HepG2 (cell line): Measurements from ENCODE around the gene ICAM3. TPM values are rescaled to one million over a fixed set of nuclear protein-coding genes. Genes with fewer than 3 reads are reported as not detected.

ENCODE experiments used
- ATAC-seq: fragments of 200-7000 bp; cut with Tn5 transposase; 3 replicates; pipeline ENCODE4 v1.9.1; 2020; ENCODE audit warnings: mild to moderate bottlenecking, moderate library complexity
- BruUV-seq: library from RNA; stranded (reverse); fragments of 400-500 nt; replicated peaks from 2 replicates; lab custom pipeline; 2021; lab: Mats Ljungman, UMichigan
- CTCF ChIA-PET: fragments of 300-600 bp; formaldehyde crosslinking; extraction: SDS; loops from one replicate; lab custom pipeline; 2021; ENCODE audit warnings: low total read pairs, inconsistent platforms, low intra/inter-chr PET ratio; lab: Yijun Ruan, JAX
- POLR2A ChIA-PET: fragments of 350-600 bp; sonication (Branson Sonifier 250); formaldehyde crosslinking; loops from one replicate; lab custom pipeline; 2020; ENCODE audit warnings: antibody characterized with exemption, inconsistent platforms; lab: Yijun Ruan, JAX
- DNase-seq: peaks from one replicate; pipeline ENCODE4 v3.0.0-alpha.2; 2015; ENCODE audit warnings: low spot score
- FAIRE-seq: peaks from 3 replicates; lab custom pipeline; 2011; peaks lifted over from hg19 to GRCh38; lab: Jason Lieb, UNC
- H2AFZ ChIP-seq: one replicate; pipeline ENCODE4 v1.6.1; 2011; ENCODE audit warnings: low read length, inconsistent platforms
- H3K27ac ChIP-seq: fragments of 300-600 bp; 3 replicates; pipeline ENCODE4 v1.8.0; 2011; ENCODE audit warnings: mixed run types, mild to moderate bottlenecking, mixed read lengths, low read length, inconsistent platforms; ENCODE audit not compliant: insufficient read depth; ENCODE audit errors: extremely low read length
- H3K27me3 ChIP-seq, 2 experiments: fragments of 200-600 bp in 1 of 2; 2 replicates in 1 of 2; 3 replicates in 1 of 2; pipeline versions ENCODE4 v1.6.0 to v1.8.0; 2011; ENCODE audit warnings: low read length in 2 of 2, mild to moderate bottlenecking in 2 of 2, moderate library complexity in 2 of 2, inconsistent platforms in 1 of 2; ENCODE audit not compliant: insufficient read depth in 2 of 2, control insufficient read depth in 1 of 2
- H3K36me3 ChIP-seq, 2 experiments: fragments of 200-600 bp in 1 of 2; replicated peaks in 1 of 2; 2 replicates in 1 of 2; 3 replicates in 1 of 2; pipeline versions ENCODE4 v1.5.1 to v1.8.0; 2011; ENCODE audit warnings: low read length in 2 of 2, inconsistent platforms in 1 of 2; ENCODE audit not compliant: insufficient read depth in 2 of 2, control insufficient read depth in 1 of 2
- H3K4me1 ChIP-seq: 2 replicates; pipeline ENCODE4 v1.5.1; 2012; ENCODE audit warnings: low read length, inconsistent platforms; ENCODE audit not compliant: insufficient read depth
- H3K4me2 ChIP-seq: 2 replicates; pipeline ENCODE4 v1.6.0; 2011; ENCODE audit warnings: low read depth, low read length, inconsistent platforms
- H3K4me3 ChIP-seq, 3 experiments: fragments of 200-600 bp in 1 of 3; sonication (generic), shearing (Covaris generic) in 1 of 3; replicated peaks in 1 of 3; 2 replicates each; pipeline ENCODE4 v1.5.1; 2011 to 2016; ENCODE audit warnings: low read length in 3 of 3, inconsistent platforms in 2 of 3, low read depth in 2 of 3, mild to moderate bottlenecking in 2 of 3, control low read depth in 1 of 3, mixed read lengths in 1 of 3; ENCODE audit not compliant: insufficient read depth in 1 of 3
- H3K79me2 ChIP-seq: one replicate; pipeline ENCODE4 v1.6.1; 2011; ENCODE audit warnings: low read length, inconsistent platforms; ENCODE audit not compliant: insufficient read depth
- H3K9ac ChIP-seq: 2 replicates; pipeline ENCODE4 v1.6.0; 2011; ENCODE audit warnings: mild to moderate bottlenecking, low read depth, low read length, inconsistent platforms; ENCODE audit not compliant: insufficient read depth
- H3K9me3 ChIP-seq: 2 replicates; pipeline ENCODE4 v1.5.1; 2012; ENCODE audit warnings: mild to moderate bottlenecking, low read length
- H4K20me1 ChIP-seq: 2 replicates; pipeline ENCODE4 v1.6.0; 2011; ENCODE audit warnings: inconsistent platforms, mild to moderate bottlenecking, low read length, moderate library complexity; ENCODE audit not compliant: insufficient read depth
- GMEB2 ChIP-seq: IDR thresholded peaks from 2 replicates; pipeline ENCODE4 v1.6.1; 2016; ENCODE audit warnings: missing biosample characterization, missing genetic modification reagents, low read depth
- KLF6 ChIP-seq: IDR thresholded peaks from 2 replicates; pipeline ENCODE4 v1.8.0; 2016; ENCODE audit warnings: missing biosample characterization, missing genetic modification reagents
- MXD4 ChIP-seq: IDR thresholded peaks from 2 replicates; pipeline ENCODE4 v1.6.1; 2016; ENCODE audit warnings: mild to moderate bottlenecking, missing biosample characterization, missing genetic modification reagents
- ZBTB25 ChIP-seq: IDR thresholded peaks from 2 replicates; pipeline ENCODE4 v1.6.1; 2018; ENCODE audit warnings: missing genetic modification reagents
- ZNF282 ChIP-seq: fragments of 450-650 bp; IDR thresholded peaks from 2 replicates; pipeline ENCODE4 v1.6.1; 2018; ENCODE audit not compliant: partially characterized antibody
- ZNF318 ChIP-seq: sonication (generic); formaldehyde crosslinking; IDR thresholded peaks from 2 replicates; pipeline ENCODE4 v1.4.0; 2020; ENCODE audit warnings: mild to moderate bottlenecking, missing genetic modification reagents
- ZNF331 ChIP-seq: sonication (generic); formaldehyde crosslinking; IDR thresholded peaks from 2 replicates; pipeline ENCODE4 v1.4.0; 2020; ENCODE audit warnings: missing genetic modification reagents
- WGBS: methylation state at CpG from one replicate; pipeline ENCODE4 v1.1.6; 2017; ENCODE audit warnings: low lambda C conversion rate; 5-methylcytosine and 5-hydroxymethylcytosine counted together
- in situ Hi-C: cut with HindIII; loops from 2 replicates; pipeline ENCODE4 v1.10.0; 2017; ENCODE audit warnings: low pct_unique_long_range_greater_than_20kb; ENCODE audit not compliant: extremely low pct_ligation_motif_present
- intact Hi-C: fragments of 100-400 bp; cut with micrococcal nuclease; formaldehyde crosslinking; loops from one replicate; pipeline ENCODE4 v1.10.0; 2022; ENCODE audit not compliant: unreplicated experiment
- polyA plus RNA-seq, 8 experiments: library from polyadenylated mRNA; depleted of rRNA in 3 of 8; stranded (reverse) in 7 of 8; unstranded in 1 of 8; fragments of >200 nt; fragmentation: Illumina TruSeq in 4 of 8; extraction: Trizol in 4 of 8; gene quantifications; 2 replicates each; pipeline versions ENCODE4 v1.2.1 to v1.2.3, GENCODE V29; 2011 to 2016; ENCODE audit warnings: low read depth in 4 of 8, missing spikeins in 1 of 8, mixed read lengths in 1 of 8; ENCODE audit not compliant: insufficient read depth in 1 of 8
- total RNA-seq, 5 experiments: library from RNA; depleted of rRNA; stranded (reverse); fragments of >200 nt; fragmentation: Illumina TruSeq; extraction: Trizol; gene quantifications; 2 replicates each; pipeline ENCODE4 v1.2.3, GENCODE V29; 2016; ENCODE audit warnings: low read depth in 1 of 5

Gene ICAM3
- total and polyA plus RNA-seq, 2 of the 13 experiments (the other 11 are each of a cell fraction or from before 2014, with no cell fraction given) = 14.1 to 21.0 TPM

- 98% methylated on average over 6 of the region's 12 CpGs for WGBS
- Histone ChIP-seq H3K36me3 (peaks cover 6 to 14% of the 10 kb centered on the region in 2 experiments; a peak in 4 of 5 replicates), H3K4me2 (no peak overlapping the region), H3K9ac (no peak overlapping the region), H3K4me3 (no peak overlapping the region), H3K27me3 (no peaks in the 10 kb centered on the region), H2AFZ (no peak overlapping the region), H4K20me1 (no peaks in the 10 kb centered on the region), H3K27ac (no peak overlapping the region), H3K4me1 (no peaks in the 10 kb centered on the region), H3K79me2 (no peaks in the 10 kb centered on the region), H3K9me3 (no peaks in the 10 kb centered on the region)
- ChIA-PET POLR2A (no interaction called here), CTCF (no interaction called here)
- FAIRE-seq (no peak), DNase-seq (no peak), ATAC-seq (no peak)
- no TSS peak for BruUV-seq
- in situ Hi-C loops = no loop called here
- intact Hi-C loops = no loop called here
- TF ChIP-seq ZNF282 (no peak), ZNF318 (no peak), KLF6 (CRISPR knock-in tag) (no peak), ZBTB25 (CRISPR knock-in tag) (no peak), ZNF331 (CRISPR knock-in tag) (no peak), MXD4 (no peak), GMEB2 (CRISPR knock-in tag) (no peak)
These were observed 17.0 kb upstream of the ICAM3 start for GRCh38 chr19:10356431-10356830.
